Erythroblast (primary cell): ENCODE data around the gene WDR64.

Experiments
- GATA1 ChIP-seq: IDR thresholded peaks from 2 replicates; pipeline ENCODE4 v1.6.1; 2011; ENCODE audit warnings: low read depth, mild to moderate bottlenecking, control low read depth, low read length, moderate library complexity
- POLR2A ChIP-seq: IDR thresholded peaks from 2 replicates; pipeline ENCODE4 v1.6.1; 2011; ENCODE audit warnings: mild to moderate bottlenecking, low read length

GRCh38 chr1:241823925-241824324, 171.8 kb downstream of the WDR64 start:
- TF ChIP-seq POLR2A (no peak), GATA1 (no peak)
